Stomach (tissue), 9 donors: ENCODE measurements around the gene HSDL2. TPM values are rescaled to one million over a fixed set of nuclear protein-coding genes. Genes with fewer than 3 reads are reported as not detected.

Experiments
- DNase-seq, 2 donors: peaks; one replicate each; pipeline versions ENCODE4 v3.0.0 to v3.0.0-alpha.2; 2013 to 2019
- H3K27ac ChIP-seq, 5 donors: fragments of 200-600 bp in 4 of 5; sonication (generic) in 4 of 5; one replicate each; pipeline ENCODE4 v1.5.1; 2013 to 2019; ENCODE audit warnings: mild to moderate bottlenecking in 1 of 5, moderate library complexity in 1 of 5
- H3K27me3 ChIP-seq, 3 donors: fragments of 200-600 bp; sonication (generic); one replicate each; pipeline ENCODE4 v1.5.1; 2017 to 2019; ENCODE audit warnings: mixed run types in 1 of 3
- H3K36me3 ChIP-seq, 4 donors: fragments of 200-600 bp; sonication (generic); 1 replicate in 3 of 4; 2 replicates in 1 of 4; pipeline ENCODE4 v1.5.1; 2016 to 2019
- H3K4me1 ChIP-seq, 4 donors: fragments of 200-600 bp; sonication (generic); one replicate each; pipeline ENCODE4 v1.5.1; 2016 to 2019
- H3K4me3 ChIP-seq, 4 donors: fragments of 200-600 bp; sonication (generic) in 3 of 4; one replicate each; pipeline ENCODE4 v1.5.1; 2016 to 2019; ENCODE audit warnings: mild to moderate bottlenecking in 1 of 4
- H3K9me3 ChIP-seq, 4 donors: fragments of 200-600 bp; sonication (generic); one replicate each; pipeline ENCODE4 v1.5.1; 2016 to 2019
- EP300 ChIP-seq: sonication (generic); formaldehyde crosslinking; IDR thresholded peaks from one replicate; pipeline ENCODE4 v1.6.1; 2017; ENCODE audit warnings: antibody characterized with exemption
- POLR2A ChIP-seq, 4 donors: fragments of 450-650 bp; IDR thresholded peaks; one replicate each; pipeline ENCODE4 v1.6.1; 2016; ENCODE audit warnings: antibody characterized with exemption in 4 of 4, control low read depth in 2 of 4, mild to moderate bottlenecking in 1 of 4, moderate library complexity in 1 of 4
- POLR2AphosphoS5 ChIP-seq, 3 donors: sonication (generic); formaldehyde crosslinking; IDR thresholded peaks; one replicate each; pipeline ENCODE4 v1.6.1; 2016; ENCODE audit warnings: antibody characterized with exemption in 3 of 3
- WGBS, 5 donors: extraction: QIAGEN DNeasy Blood & Tissue Kit in 3 of 5; methylation state at CpG; one replicate each; pipeline versions ENCODE4 v1.1.5 to v1.1.7; 2013 to 2018; 5-methylcytosine and 5-hydroxymethylcytosine counted together
- intact Hi-C: fragments of 100-400 bp; cut with DNase I; formaldehyde crosslinking; loops from one replicate; pipeline ENCODE4 v1.15.1; 2023; ENCODE audit warnings: low total_unique reads
- polyA plus RNA-seq, 3 donors: library from polyadenylated mRNA; stranded (reverse); fragments of 200-250 nt; gene quantifications; one replicate each; pipeline ENCODE4 v1.2.3, GENCODE V29; 2013
- total RNA-seq, 5 donors: library from RNA; depleted of rRNA; stranded (reverse); fragments of >200 nt; gene quantifications; one replicate each; pipeline versions ENCODE4 v1.1.0 to v1.2.3, GENCODE V29; 2014 to 2016
- TF ChIP-seq, protein P1 (sequence below), 7 experiments: fragments of 450-650 bp in 4 of 7; fragments of 200-600 bp in 3 of 7; sonication (generic) in 3 of 7; IDR thresholded peaks; one replicate each; pipeline ENCODE4 v1.5.1; 2016 to 2019; ENCODE audit warnings: antibody characterized with exemption in 7 of 7, control low read depth in 2 of 7, mild to moderate bottlenecking in 1 of 7
- donor health status: healthy with polysubstance abuse.
- donor health status: Bipolar disorder and iron deficiency.
- donor health status: healthy.

The HSDL2 gene
- total and polyA plus RNA-seq, 8 donors, result 18.3 to 56.9 (median 24.8) TPM

- H3K4me3 ChIP-seq, result peak overlapping the region; percentile 32 to 44 (median 38)
These were observed 31.5 kb upstream of the HSDL2 start for GRCh38 chr9:112348257-112349007.

GRCh38 chr9:112349008-112349333 lies 30.9 kb upstream of the HSDL2 start:
- H3K4me1 ChIP-seq, result peaks cover 0 to 13% (median 5%) of the 10 kb centered on the region in 4 donors
- TF ChIP-seq, protein P1, sequence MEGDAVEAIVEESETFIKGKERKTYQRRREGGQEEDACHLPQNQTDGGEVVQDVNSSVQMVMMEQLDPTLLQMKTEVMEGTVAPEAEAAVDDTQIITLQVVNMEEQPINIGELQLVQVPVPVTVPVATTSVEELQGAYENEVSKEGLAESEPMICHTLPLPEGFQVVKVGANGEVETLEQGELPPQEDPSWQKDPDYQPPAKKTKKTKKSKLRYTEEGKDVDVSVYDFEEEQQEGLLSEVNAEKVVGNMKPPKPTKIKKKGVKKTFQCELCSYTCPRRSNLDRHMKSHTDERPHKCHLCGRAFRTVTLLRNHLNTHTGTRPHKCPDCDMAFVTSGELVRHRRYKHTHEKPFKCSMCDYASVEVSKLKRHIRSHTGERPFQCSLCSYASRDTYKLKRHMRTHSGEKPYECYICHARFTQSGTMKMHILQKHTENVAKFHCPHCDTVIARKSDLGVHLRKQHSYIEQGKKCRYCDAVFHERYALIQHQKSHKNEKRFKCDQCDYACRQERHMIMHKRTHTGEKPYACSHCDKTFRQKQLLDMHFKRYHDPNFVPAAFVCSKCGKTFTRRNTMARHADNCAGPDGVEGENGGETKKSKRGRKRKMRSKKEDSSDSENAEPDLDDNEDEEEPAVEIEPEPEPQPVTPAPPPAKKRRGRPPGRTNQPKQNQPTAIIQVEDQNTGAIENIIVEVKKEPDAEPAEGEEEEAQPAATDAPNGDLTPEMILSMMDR (IDR thresholded peaks at IDR 0.05), result no peak
- no peak for TF ChIP-seq POLR2A (IDR thresholded peaks at IDR 0.05)
- TF ChIP-seq POLR2AphosphoS5 (IDR thresholded peaks at IDR 0.05), result no peak
- no peak for TF ChIP-seq EP300
- intact Hi-C loops, result no loop called here
- DNase-seq, result no peak
- no peaks in the 10 kb centered on the region for H3K36me3 ChIP-seq
- H3K9me3 ChIP-seq, result no peaks in the 10 kb centered on the region
- H3K27ac ChIP-seq, result no peak overlapping the region
- no peaks in the 10 kb centered on the region for H3K27me3 ChIP-seq
- 63 to 75% (median 72%) methylated on average over 4 of the region's 4 CpGs for WGBS, 5 donors
- peak overlapping the region; percentile 32 to 44 (median 38) for H3K4me3 ChIP-seq

More at GRCh38 chr9:112348257-112349007, 31.5 kb upstream of the HSDL2 start:
- H3K4me1 ChIP-seq, result peaks cover 0 to 13% (median 5%) of the 10 kb centered on the region in 4 donors
- intact Hi-C loops, result no loop called here
- peak; percentile 83 to 93 for DNase-seq
- WGBS, 5 donors, result 22 to 34% (median 26%) methylated on average over 19 of the region's 19 CpGs
- H3K27me3 ChIP-seq, result no peaks in the 10 kb centered on the region
- TF ChIP-seq EP300, result no peak
- TF ChIP-seq POLR2A (IDR thresholded peaks at IDR 0.05), result no peak
- TF ChIP-seq POLR2AphosphoS5 (IDR thresholded peaks at IDR 0.05), result peak in 1 of 3 donors; percentile 58
- TF ChIP-seq, protein P1 (IDR thresholded peaks at IDR 0.05), result no peak
- H3K27ac ChIP-seq, result peak overlapping the region in 2 of 5 donors; percentile 0 to 23
- no peaks in the 10 kb centered on the region for H3K36me3 ChIP-seq
- H3K9me3 ChIP-seq, result no peaks in the 10 kb centered on the region

GRCh38 chr9:112351184-112351583 lies 28.7 kb upstream of the HSDL2 start:
- no peaks in the 10 kb centered on the region for H3K36me3 ChIP-seq
- no peak overlapping the region for H3K27ac ChIP-seq
- no peak overlapping the region for H3K4me3 ChIP-seq
- intact Hi-C loops, result no loop called here
- 47 to 74% (median 57%) methylated on average over 3 of the region's 3 CpGs for WGBS, 5 donors
- no peaks in the 10 kb centered on the region for H3K9me3 ChIP-seq
- H3K27me3 ChIP-seq, result no peaks in the 10 kb centered on the region
- DNase-seq, result no peak
- peaks cover 0 to 13% (median 5%) of the 10 kb centered on the region in 4 donors for H3K4me1 ChIP-seq
- no peak for TF ChIP-seq POLR2AphosphoS5 (IDR thresholded peaks at IDR 0.05)
- TF ChIP-seq EP300, result no peak
- no peak for TF ChIP-seq POLR2A (IDR thresholded peaks at IDR 0.05)
- TF ChIP-seq, protein P1 (IDR thresholded peaks at IDR 0.05), result no peak

DNA sequence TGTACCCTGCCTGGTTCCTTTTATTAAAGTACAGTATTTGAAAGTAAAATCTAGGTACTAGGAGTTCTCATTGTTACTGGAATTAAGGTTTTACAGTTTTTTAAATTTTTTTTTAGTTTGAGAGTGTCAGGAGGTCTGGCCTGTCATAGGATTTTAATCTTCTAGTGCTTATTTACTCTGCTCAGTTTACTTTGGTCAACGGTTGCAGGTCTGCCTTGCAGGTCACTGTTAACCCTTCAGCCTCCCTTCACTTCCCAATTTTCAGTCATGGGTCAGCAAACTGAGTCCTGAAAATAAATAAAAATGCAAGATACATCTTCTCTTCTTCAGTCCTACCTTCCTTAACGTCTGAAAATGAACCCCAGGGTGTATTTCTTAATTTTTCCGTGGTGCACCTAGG lies 27.7 kb upstream of the HSDL2 start:
- Histone ChIP-seq H3K9me3 (no peaks in the 10 kb centered on the region), H3K36me3 (no peaks in the 10 kb centered on the region), H3K27me3 (no peaks in the 10 kb centered on the region), H3K27ac (no peak overlapping the region), H3K4me1 (peaks cover 0 to 13% (median 5%) of the 10 kb centered on the region in 4 donors), H3K4me3 (no peak overlapping the region)
- no peak for DNase-seq
- intact Hi-C loops, result no loop called here
- 43 to 60% (median 50%) methylated on average over 3 of the region's 3 CpGs for WGBS, 5 donors
- no peak for TF ChIP-seq POLR2AphosphoS5 (IDR thresholded peaks at IDR 0.05)
- no peak for TF ChIP-seq EP300
- no peak for TF ChIP-seq POLR2A (IDR thresholded peaks at IDR 0.05)
- TF ChIP-seq, protein P1 (IDR thresholded peaks at IDR 0.05), result no peak
